PFSK-1 (cell line): ENCODE measurements around the gene PRKD1.

Experiments
- FOXP2 ChIP-seq: optimal IDR thresholded peaks from 2 replicates; pipeline ENCODE3; 2011; ENCODE audit warnings: borderline replicate concordance, control low read depth, inconsistent platforms; ENCODE audit not compliant: insufficient read depth; ENCODE audit errors: extremely low read length, extremely low read depth
- POLR2AphosphoS5 ChIP-seq: IDR thresholded peaks from 2 replicates; pipeline ENCODE4 v1.6.1; 2012; ENCODE audit warnings: low read depth, mild to moderate bottlenecking, control low read depth, low read length, moderate library complexity
- SIN3A ChIP-seq: IDR thresholded peaks from 2 replicates; pipeline ENCODE4 v1.6.1; 2012; ENCODE audit warnings: mild to moderate bottlenecking, low read length, moderate library complexity, borderline replicate concordance; ENCODE audit not compliant: insufficient read depth
- TAF1 ChIP-seq: IDR thresholded peaks from 2 replicates; pipeline ENCODE4 v1.6.1; 2012; ENCODE audit warnings: low read length, control low read depth, borderline replicate concordance; ENCODE audit not compliant: insufficient read depth
- TF ChIP-seq, protein P1 (sequence below), 2 experiments: IDR thresholded peaks; 2 replicates each; pipeline versions ENCODE4 v1.6.1 to v1.8.0; 2011 to 2012; ENCODE audit warnings: low read depth in 2 of 2, low read length in 2 of 2, control low read depth in 1 of 2, inconsistent platforms in 1 of 2, mild to moderate bottlenecking in 1 of 2, moderate library complexity in 1 of 2; ENCODE audit not compliant: insufficient read depth in 1 of 2

The PRKD1 gene

GRCh38 chr14:29616922-29617321 is 310.7 kb downstream of the PRKD1 start:
- TF ChIP-seq, protein P1, sequence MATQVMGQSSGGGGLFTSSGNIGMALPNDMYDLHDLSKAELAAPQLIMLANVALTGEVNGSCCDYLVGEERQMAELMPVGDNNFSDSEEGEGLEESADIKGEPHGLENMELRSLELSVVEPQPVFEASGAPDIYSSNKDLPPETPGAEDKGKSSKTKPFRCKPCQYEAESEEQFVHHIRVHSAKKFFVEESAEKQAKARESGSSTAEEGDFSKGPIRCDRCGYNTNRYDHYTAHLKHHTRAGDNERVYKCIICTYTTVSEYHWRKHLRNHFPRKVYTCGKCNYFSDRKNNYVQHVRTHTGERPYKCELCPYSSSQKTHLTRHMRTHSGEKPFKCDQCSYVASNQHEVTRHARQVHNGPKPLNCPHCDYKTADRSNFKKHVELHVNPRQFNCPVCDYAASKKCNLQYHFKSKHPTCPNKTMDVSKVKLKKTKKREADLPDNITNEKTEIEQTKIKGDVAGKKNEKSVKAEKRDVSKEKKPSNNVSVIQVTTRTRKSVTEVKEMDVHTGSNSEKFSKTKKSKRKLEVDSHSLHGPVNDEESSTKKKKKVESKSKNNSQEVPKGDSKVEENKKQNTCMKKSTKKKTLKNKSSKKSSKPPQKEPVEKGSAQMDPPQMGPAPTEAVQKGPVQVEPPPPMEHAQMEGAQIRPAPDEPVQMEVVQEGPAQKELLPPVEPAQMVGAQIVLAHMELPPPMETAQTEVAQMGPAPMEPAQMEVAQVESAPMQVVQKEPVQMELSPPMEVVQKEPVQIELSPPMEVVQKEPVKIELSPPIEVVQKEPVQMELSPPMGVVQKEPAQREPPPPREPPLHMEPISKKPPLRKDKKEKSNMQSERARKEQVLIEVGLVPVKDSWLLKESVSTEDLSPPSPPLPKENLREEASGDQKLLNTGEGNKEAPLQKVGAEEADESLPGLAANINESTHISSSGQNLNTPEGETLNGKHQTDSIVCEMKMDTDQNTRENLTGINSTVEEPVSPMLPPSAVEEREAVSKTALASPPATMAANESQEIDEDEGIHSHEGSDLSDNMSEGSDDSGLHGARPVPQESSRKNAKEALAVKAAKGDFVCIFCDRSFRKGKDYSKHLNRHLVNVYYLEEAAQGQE (IDR thresholded peaks at IDR 0.05; ENCODE audit: insufficient read depth in 1 of 2, low read depth in 2 of 2, low read length in 2 of 2), result no peak
- no peak for TF ChIP-seq FOXP2
- no peak for TF ChIP-seq SIN3A
- TF ChIP-seq TAF1, result no peak
- TF ChIP-seq POLR2AphosphoS5, result no peak

GRCh38 chr14:29608861-29609260 is 318.8 kb downstream of the PRKD1 start:
- TF ChIP-seq TAF1, result no peak
- TF ChIP-seq SIN3A, result no peak
- TF ChIP-seq FOXP2, result no peak
- TF ChIP-seq, protein P1 (IDR thresholded peaks at IDR 0.05; ENCODE audit: insufficient read depth in 1 of 2, low read depth in 2 of 2, low read length in 2 of 2), result no peak
- no peak for TF ChIP-seq POLR2AphosphoS5

GRCh38 chr14:29607169-29607568 is 320.5 kb downstream of the PRKD1 start:
- TF ChIP-seq SIN3A (no peak), POLR2AphosphoS5 (no peak), TAF1 (no peak)
- TF ChIP-seq, protein P1 (IDR thresholded peaks at IDR 0.05; ENCODE audit: insufficient read depth in 1 of 2, low read depth in 2 of 2, low read length in 2 of 2), result no peak

GRCh38 chr14:29603696-29604095 is 324.0 kb downstream of the PRKD1 start:
- no peak for TF ChIP-seq FOXP2
- no peak for TF ChIP-seq SIN3A
- no peak for TF ChIP-seq TAF1
- no peak for TF ChIP-seq POLR2AphosphoS5
- TF ChIP-seq, protein P1 (IDR thresholded peaks at IDR 0.05; ENCODE audit: insufficient read depth in 1 of 2, low read depth in 2 of 2, low read length in 2 of 2), result no peak

GRCh38 chr14:29601616-29602015 is 326.0 kb downstream of the PRKD1 start:
- TF ChIP-seq SIN3A, result no peak
